Measurements from ENCODE around the gene CACNA2D3. TPM values are rescaled to one million over a fixed set of nuclear protein-coding genes. Genes with fewer than 3 reads are reported as not detected.

CACNA2D3 gene
- polyA plus RNA-seq, 1 donor from 2014 or later = 26.2 TPM

GRCh38 chr3:54719914-54720313, 597.6 kb downstream of the CACNA2D3 start:
- Histone ChIP-seq H3K27ac (ENCODE audit: low read length) (no peak overlapping the region), H3K9me3 (ENCODE audit: low read length) (no peaks in the 10 kb centered on the region)

GRCh38 chr3:54720604-54721003, 598.3 kb downstream of the CACNA2D3 start:
- no peaks in the 10 kb centered on the region for H3K9me3 ChIP-seq (ENCODE audit: low read length)
- H3K4me3 ChIP-seq (ENCODE audit: low read length) = no peak overlapping the region
- no peaks in the 10 kb centered on the region for H4K20me1 ChIP-seq (ENCODE audit: insufficient read depth)
- H3K9me2 ChIP-seq (ENCODE audit: insufficient read depth, low read length) = no peaks in the 10 kb centered on the region
- H3K36me3 ChIP-seq (ENCODE audit: insufficient read depth, low read length) = no peaks in the 10 kb centered on the region
- no peak overlapping the region for H3K27ac ChIP-seq (ENCODE audit: low read length)
- H3F3A ChIP-seq (ENCODE audit: insufficient read depth, low read length, poor library complexity, severe bottlenecking) = no peaks in the 10 kb centered on the region
- H3K27me3 ChIP-seq (ENCODE audit: insufficient read depth, low read depth, low read length) = no peaks in the 10 kb centered on the region
- H3K79me2 ChIP-seq (replicated peaks; ENCODE audit: insufficient read depth, low read length) = no peaks in the 10 kb centered on the region
- no peak overlapping the region for H3K4me2 ChIP-seq (ENCODE audit: low read length)
- H3K9ac ChIP-seq (ENCODE audit: low read length) = no peak overlapping the region
- H2AFZ ChIP-seq (ENCODE audit: low read depth, low read length) = no peak overlapping the region
- no peak for TF ChIP-seq REST (IDR thresholded peaks at IDR 0.05; ENCODE audit: borderline replicate concordance)
- TF ChIP-seq MXI1 (conservative IDR thresholded peaks at IDR 0.05; ENCODE audit: poor library complexity, severe bottlenecking) = no peak
- TF ChIP-seq EP300 (conservative IDR thresholded peaks at IDR 0.05; ENCODE audit: poor library complexity, severe bottlenecking) = no peak
- no peak for TF ChIP-seq CTCF (IDR thresholded peaks at IDR 0.05; ENCODE audit: poor library complexity, severe bottlenecking)
- TF ChIP-seq SMC3 (conservative IDR thresholded peaks at IDR 0.05; ENCODE audit: poor library complexity) = no peak
- TF ChIP-seq TAF1 (IDR thresholded peaks at IDR 0.05; ENCODE audit: low read depth) = no peak
- TF ChIP-seq RAD21 (conservative IDR thresholded peaks at IDR 0.05) = no peak

More at GRCh38 chr3:54719914-54720313, 597.6 kb downstream of the CACNA2D3 start:
- Histone ChIP-seq H3K27me3 (ENCODE audit: insufficient read depth, low read depth, low read length) (no peaks in the 10 kb centered on the region), H3K4me2 (ENCODE audit: low read length) (no peak overlapping the region), H4K20me1 (ENCODE audit: insufficient read depth) (no peaks in the 10 kb centered on the region), H3K4me3 (ENCODE audit: low read length) (no peak overlapping the region), H2AFZ (ENCODE audit: low read depth, low read length) (no peak overlapping the region), H3F3A (ENCODE audit: insufficient read depth, low read length, poor library complexity, severe bottlenecking) (no peaks in the 10 kb centered on the region), H3K36me3 (ENCODE audit: insufficient read depth, low read length) (no peaks in the 10 kb centered on the region), H3K9me2 (ENCODE audit: insufficient read depth, low read length) (no peaks in the 10 kb centered on the region), H3K79me2 (replicated peaks; ENCODE audit: insufficient read depth, low read length) (no peaks in the 10 kb centered on the region), H3K9ac (ENCODE audit: low read length) (no peak overlapping the region)
- TF ChIP-seq MXI1 (conservative IDR thresholded peaks at IDR 0.05; ENCODE audit: poor library complexity, severe bottlenecking) (no peak), REST (IDR thresholded peaks at IDR 0.05; ENCODE audit: borderline replicate concordance) (no peak), EZH2 (IDR thresholded peaks at IDR 0.05; ENCODE audit: borderline replicate concordance, insufficient read depth, low read length, poor library complexity, severe bottlenecking) (no peak), TAF1 (IDR thresholded peaks at IDR 0.05; ENCODE audit: low read depth) (no peak), SMC3 (conservative IDR thresholded peaks at IDR 0.05; ENCODE audit: poor library complexity) (no peak), CTCF (IDR thresholded peaks at IDR 0.05; ENCODE audit: poor library complexity, severe bottlenecking) (no peak), POLR2AphosphoS5 (IDR thresholded peaks at IDR 0.05) (no peak), RAD21 (conservative IDR thresholded peaks at IDR 0.05) (no peak), EP300 (conservative IDR thresholded peaks at IDR 0.05; ENCODE audit: poor library complexity, severe bottlenecking) (no peak)

Measured in neural cell (in vitro differentiated cells).